ENCODE data around the gene KIAA1217.

DNA sequence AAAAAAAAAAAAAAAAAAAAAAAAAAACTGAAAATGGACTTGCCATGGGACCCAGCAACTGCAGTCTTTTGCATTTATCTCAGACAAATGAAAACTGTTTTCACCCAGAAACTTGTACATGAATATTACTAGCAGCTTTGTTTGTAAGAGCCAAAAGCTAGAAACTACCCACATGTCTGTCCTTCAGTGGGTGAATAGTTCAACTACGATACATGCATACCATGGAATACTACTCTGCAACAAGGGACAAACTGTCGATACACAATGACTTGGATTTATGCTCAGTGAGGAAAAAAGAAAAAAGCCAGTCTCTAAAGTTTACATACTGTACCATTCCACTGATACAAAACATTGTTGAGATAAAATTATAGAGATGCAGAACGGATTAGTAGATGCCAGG, 195.6 kb downstream of the KIAA1217 start:
- TF ChIP-seq, protein P1, sequence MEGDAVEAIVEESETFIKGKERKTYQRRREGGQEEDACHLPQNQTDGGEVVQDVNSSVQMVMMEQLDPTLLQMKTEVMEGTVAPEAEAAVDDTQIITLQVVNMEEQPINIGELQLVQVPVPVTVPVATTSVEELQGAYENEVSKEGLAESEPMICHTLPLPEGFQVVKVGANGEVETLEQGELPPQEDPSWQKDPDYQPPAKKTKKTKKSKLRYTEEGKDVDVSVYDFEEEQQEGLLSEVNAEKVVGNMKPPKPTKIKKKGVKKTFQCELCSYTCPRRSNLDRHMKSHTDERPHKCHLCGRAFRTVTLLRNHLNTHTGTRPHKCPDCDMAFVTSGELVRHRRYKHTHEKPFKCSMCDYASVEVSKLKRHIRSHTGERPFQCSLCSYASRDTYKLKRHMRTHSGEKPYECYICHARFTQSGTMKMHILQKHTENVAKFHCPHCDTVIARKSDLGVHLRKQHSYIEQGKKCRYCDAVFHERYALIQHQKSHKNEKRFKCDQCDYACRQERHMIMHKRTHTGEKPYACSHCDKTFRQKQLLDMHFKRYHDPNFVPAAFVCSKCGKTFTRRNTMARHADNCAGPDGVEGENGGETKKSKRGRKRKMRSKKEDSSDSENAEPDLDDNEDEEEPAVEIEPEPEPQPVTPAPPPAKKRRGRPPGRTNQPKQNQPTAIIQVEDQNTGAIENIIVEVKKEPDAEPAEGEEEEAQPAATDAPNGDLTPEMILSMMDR (IDR thresholded peaks at IDR 0.05) = no peak
- TF ChIP-seq POLR2A (IDR thresholded peaks at IDR 0.05) = no peak
